MM.1S (cell line): ENCODE measurements around the gene TPK1.

Source experiments
- EZH2 ChIP-seq: fragments of 300-600 bp; sonication (generic); optimal IDR thresholded peaks from 2 replicates; pipeline ENCODE3; 2017; ENCODE audit warnings: low read depth, mild to moderate bottlenecking, antibody characterized with exemption, low read length, mixed read lengths
- TF ChIP-seq, protein P1 (sequence below): fragments of 300-600 bp; sonication (generic); IDR thresholded peaks from 2 replicates; pipeline ENCODE4 v1.5.1; 2016; ENCODE audit warnings: antibody characterized with exemption, low read length, mixed read lengths

DNA sequence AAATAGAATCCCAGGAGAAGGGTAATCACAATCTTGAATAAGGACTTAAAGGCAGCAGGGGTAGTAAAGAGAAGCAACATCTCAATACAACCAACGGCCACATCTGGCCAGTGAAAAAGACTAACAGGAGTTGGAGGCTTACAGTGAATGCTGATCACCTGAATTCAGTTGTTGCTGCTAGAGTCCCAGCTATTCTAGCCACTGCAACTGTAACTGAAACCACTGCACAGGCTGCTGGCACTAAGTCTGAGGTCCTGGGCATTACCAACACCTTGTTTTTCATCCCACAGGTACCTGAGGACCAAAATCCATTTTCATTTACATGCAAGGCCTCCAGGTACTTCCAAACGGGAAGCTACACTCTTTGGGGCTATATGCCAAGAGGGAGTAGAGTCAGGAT lies 44.4 kb downstream of the TPK1 start:
- TF ChIP-seq, protein P1, sequence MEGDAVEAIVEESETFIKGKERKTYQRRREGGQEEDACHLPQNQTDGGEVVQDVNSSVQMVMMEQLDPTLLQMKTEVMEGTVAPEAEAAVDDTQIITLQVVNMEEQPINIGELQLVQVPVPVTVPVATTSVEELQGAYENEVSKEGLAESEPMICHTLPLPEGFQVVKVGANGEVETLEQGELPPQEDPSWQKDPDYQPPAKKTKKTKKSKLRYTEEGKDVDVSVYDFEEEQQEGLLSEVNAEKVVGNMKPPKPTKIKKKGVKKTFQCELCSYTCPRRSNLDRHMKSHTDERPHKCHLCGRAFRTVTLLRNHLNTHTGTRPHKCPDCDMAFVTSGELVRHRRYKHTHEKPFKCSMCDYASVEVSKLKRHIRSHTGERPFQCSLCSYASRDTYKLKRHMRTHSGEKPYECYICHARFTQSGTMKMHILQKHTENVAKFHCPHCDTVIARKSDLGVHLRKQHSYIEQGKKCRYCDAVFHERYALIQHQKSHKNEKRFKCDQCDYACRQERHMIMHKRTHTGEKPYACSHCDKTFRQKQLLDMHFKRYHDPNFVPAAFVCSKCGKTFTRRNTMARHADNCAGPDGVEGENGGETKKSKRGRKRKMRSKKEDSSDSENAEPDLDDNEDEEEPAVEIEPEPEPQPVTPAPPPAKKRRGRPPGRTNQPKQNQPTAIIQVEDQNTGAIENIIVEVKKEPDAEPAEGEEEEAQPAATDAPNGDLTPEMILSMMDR, result no peak
- no peak for TF ChIP-seq EZH2
